Caco-2 (cell line): ENCODE results near the gene MACROH2A2. TPM values are rescaled to one million over a fixed set of nuclear protein-coding genes. Genes with fewer than 3 reads are reported as not detected.

ENCODE experiments used
- BruUV-seq: library from RNA; stranded (reverse); fragments of 400-500 nt; replicated peaks from 2 replicates; lab custom pipeline; 2021; lab: Mats Ljungman, UMichigan
- CTCF ChIA-PET: fragments of 300-600 bp; sonication (Branson Sonifier 250); formaldehyde crosslinking; loops from one replicate; lab custom pipeline; 2022; ENCODE audit warnings: antibody characterized with exemption; lab: Charles Lee
- POLR2A ChIA-PET: fragments of 300-600 bp; sonication (Branson Sonifier 250); formaldehyde crosslinking; loops from one replicate; lab custom pipeline; 2022; ENCODE audit warnings: antibody characterized with exemption; lab: Charles Lee
- DNase-seq, 2 experiments: peaks; one replicate each; pipeline versions ENCODE4 v3.0.0 to v3.0.0-alpha.2; 2020 to 2022
- H3K27me3 ChIP-seq: replicated peaks from 2 replicates; pipeline ENCODE4 v1.6.0; 2011; ENCODE audit warnings: low read length; ENCODE audit not compliant: control insufficient read depth, insufficient read depth
- H3K36me3 ChIP-seq: 2 replicates; pipeline ENCODE4 v1.5.1; 2011; ENCODE audit warnings: low read length; ENCODE audit not compliant: control insufficient read depth, insufficient read depth
- H3K4me1 ChIP-seq: fragments of 250-450 bp; sonication (Bioruptor Pico); 2 replicates; pipeline ENCODE4 v1.5.1; 2020; ENCODE audit warnings: mild to moderate bottlenecking
- H3K4me3 ChIP-seq: 2 replicates; pipeline ENCODE4 v1.5.1; 2011; ENCODE audit warnings: low read depth, mild to moderate bottlenecking, control low read depth, low read length
- H3K9me3 ChIP-seq: fragments of 250-450 bp; sonication (Bioruptor Pico); 2 replicates; pipeline ENCODE4 v1.5.1; 2020; ENCODE audit warnings: mild to moderate bottlenecking, moderate library complexity
- H3K27ac Mint-ChIP-seq: one replicate; pipeline ENCODE4 v1.8.0; 2022; ENCODE audit warnings: mixed read lengths; ENCODE audit not compliant: unreplicated experiment
- H3K27me3 Mint-ChIP-seq: one replicate; pipeline ENCODE4 v1.8.0; 2022; ENCODE audit warnings: mixed read lengths; ENCODE audit not compliant: insufficient read depth, unreplicated experiment
- H3K36me3 Mint-ChIP-seq: one replicate; pipeline ENCODE4 v1.8.0; 2022; ENCODE audit warnings: mild to moderate bottlenecking, mixed read lengths; ENCODE audit not compliant: insufficient read depth, unreplicated experiment
- H3K4me1 Mint-ChIP-seq: one replicate; pipeline ENCODE4 v1.8.0; 2022; ENCODE audit warnings: low read depth, mixed read lengths; ENCODE audit not compliant: unreplicated experiment
- H3K4me3 Mint-ChIP-seq: one replicate; pipeline ENCODE4 v1.8.0; 2022; ENCODE audit warnings: mild to moderate bottlenecking, moderate library complexity, mixed read lengths; ENCODE audit not compliant: unreplicated experiment
- H3K9me3 Mint-ChIP-seq: one replicate; pipeline ENCODE4 v1.8.0; 2022; ENCODE audit warnings: mixed read lengths; ENCODE audit not compliant: unreplicated experiment
- intact Hi-C: fragments of 100-400 bp; cut with micrococcal nuclease; formaldehyde crosslinking; loops from one replicate; pipeline ENCODE4 v1.10.0; 2022; ENCODE audit not compliant: unreplicated experiment
- total RNA-seq: library from RNA; stranded (reverse); gene quantifications from 2 replicates; pipeline ENCODE4 v1.2.3, GENCODE V29; 2022
- TF ChIP-seq, protein P1 (sequence below), 2 experiments: fragments of 200-600 bp in 1 of 2; IDR thresholded peaks; 1 replicate in 1 of 2; 2 replicates in 1 of 2; pipeline versions ENCODE4 v1.5.1 to v1.8.0; 2011 to 2022; ENCODE audit warnings: antibody characterized with exemption in 1 of 2, control low read depth in 1 of 2, inconsistent platforms in 1 of 2, low read depth in 1 of 2, low read length in 1 of 2, mild to moderate bottlenecking in 1 of 2, moderate library complexity in 1 of 2; ENCODE audit not compliant: insufficient read depth in 1 of 2, severe bottlenecking in 1 of 2, unreplicated experiment in 1 of 2

MACROH2A2 gene
- total RNA-seq, 1 experiment from 2014 or later, result 6.1 TPM

DNA sequence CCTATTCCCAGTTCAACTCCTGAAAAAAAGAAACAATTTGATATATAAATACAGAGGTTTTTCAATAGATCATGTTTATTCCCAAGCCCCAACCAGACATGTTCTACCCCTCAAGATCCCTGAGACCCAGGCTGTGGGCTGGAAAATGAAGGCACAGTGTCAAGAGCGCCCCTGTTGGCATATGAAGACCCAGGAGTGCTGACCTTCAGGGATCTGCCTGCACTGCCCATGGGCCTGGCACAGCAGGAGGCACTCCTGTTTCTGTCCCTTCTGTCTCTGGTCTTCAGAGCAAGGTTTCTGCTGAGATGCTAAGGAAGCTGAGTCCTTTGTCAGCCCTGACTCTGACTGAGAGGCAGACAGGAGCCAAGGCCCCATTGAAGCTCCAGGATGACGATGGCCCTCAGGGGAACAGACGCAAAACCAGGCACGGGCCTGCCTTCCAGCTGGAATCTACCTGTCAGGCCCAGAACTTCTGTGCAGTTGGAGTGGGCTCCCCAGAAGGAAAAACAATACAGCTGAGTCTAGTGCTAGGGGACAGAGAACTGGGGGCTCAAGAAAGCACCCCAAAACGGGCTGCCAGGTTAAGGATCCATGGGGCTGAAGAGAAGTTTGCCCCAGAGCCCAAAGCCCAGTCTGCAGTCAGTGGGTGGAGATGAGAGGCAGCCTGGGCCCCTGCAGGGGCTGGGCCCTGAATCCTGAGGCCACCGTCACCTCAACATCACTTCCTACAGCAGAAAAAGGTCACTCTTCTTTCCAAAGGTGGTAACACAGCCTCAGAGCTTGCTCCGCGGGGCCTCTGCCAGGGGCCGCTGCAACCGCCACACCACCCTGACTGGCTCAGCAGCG is 86.7 kb downstream of the MACROH2A2 start:
- H3K4me1 ChIP-seq, result peaks cover under 1% of the 10 kb centered on the region; the same call in 1 of the 2 replicates
- no peaks in the 10 kb centered on the region for H3K27me3 ChIP-seq
- intact Hi-C loops, result no loop called here
- no peaks in the 10 kb centered on the region for H3K36me3 Mint-ChIP-seq
- ChIA-PET CTCF (interaction anchor here (1.2 kb wide), 1 partner anchor 11 kb away, joined by 3 read pairs; no protein-coding TSS in a partner anchor), POLR2A (interaction anchor here (0.6 kb wide), 1 partner anchor 15 kb away, joined by 4 read pairs; no protein-coding TSS in a partner anchor)
- H3K27me3 Mint-ChIP-seq, result no peaks in the 10 kb centered on the region
- H3K27ac Mint-ChIP-seq, result no peak overlapping the region
- peak in 1 of 2 experiments; percentile 34 for DNase-seq
- H3K9me3 Mint-ChIP-seq, result no peaks in the 10 kb centered on the region
- TF ChIP-seq, protein P1, sequence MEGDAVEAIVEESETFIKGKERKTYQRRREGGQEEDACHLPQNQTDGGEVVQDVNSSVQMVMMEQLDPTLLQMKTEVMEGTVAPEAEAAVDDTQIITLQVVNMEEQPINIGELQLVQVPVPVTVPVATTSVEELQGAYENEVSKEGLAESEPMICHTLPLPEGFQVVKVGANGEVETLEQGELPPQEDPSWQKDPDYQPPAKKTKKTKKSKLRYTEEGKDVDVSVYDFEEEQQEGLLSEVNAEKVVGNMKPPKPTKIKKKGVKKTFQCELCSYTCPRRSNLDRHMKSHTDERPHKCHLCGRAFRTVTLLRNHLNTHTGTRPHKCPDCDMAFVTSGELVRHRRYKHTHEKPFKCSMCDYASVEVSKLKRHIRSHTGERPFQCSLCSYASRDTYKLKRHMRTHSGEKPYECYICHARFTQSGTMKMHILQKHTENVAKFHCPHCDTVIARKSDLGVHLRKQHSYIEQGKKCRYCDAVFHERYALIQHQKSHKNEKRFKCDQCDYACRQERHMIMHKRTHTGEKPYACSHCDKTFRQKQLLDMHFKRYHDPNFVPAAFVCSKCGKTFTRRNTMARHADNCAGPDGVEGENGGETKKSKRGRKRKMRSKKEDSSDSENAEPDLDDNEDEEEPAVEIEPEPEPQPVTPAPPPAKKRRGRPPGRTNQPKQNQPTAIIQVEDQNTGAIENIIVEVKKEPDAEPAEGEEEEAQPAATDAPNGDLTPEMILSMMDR (IDR thresholded peaks at IDR 0.05; ENCODE audit: insufficient read depth in 1 of 2, low read depth in 1 of 2, low read length in 1 of 2, severe bottlenecking in 1 of 2, unreplicated experiment in 1 of 2), result no peak
- no peak overlapping the region for H3K4me3 Mint-ChIP-seq
- no peaks in the 10 kb centered on the region for H3K36me3 ChIP-seq
- no peak overlapping the region for H3K4me3 ChIP-seq
- H3K4me1 Mint-ChIP-seq, result peaks cover 4% of the 10 kb centered on the region
- H3K9me3 ChIP-seq, result no peaks in the 10 kb centered on the region
- no TSS peak for BruUV-seq

DNA sequence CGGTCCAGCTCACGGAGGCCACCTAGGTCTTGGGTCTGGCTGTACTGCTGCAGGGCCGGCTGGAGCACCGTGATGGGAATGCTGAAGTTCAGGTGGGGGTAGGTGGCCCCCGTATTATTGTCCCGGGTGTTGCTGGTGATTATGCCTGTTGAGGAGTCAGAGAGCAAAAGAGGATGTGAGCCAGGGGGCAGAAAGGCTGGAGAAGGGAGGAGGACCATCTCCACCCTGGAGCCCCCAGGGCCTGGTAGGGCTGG is 87.3 kb downstream of the MACROH2A2 start:
- CTCF ChIA-PET, result interaction anchor here (1.2 kb wide), 1 partner anchor 10 kb away, joined by 3 read pairs; no protein-coding TSS in a partner anchor
- TF ChIP-seq, protein P1 (IDR thresholded peaks at IDR 0.05; ENCODE audit: insufficient read depth in 1 of 2, low read depth in 1 of 2, low read length in 1 of 2, severe bottlenecking in 1 of 2, unreplicated experiment in 1 of 2), result no peak
- no TSS peak for BruUV-seq
- intact Hi-C loops, result no loop called here
- H3K4me1 Mint-ChIP-seq, result peaks cover 8% of the 10 kb centered on the region
- Histone ChIP-seq H3K27me3 (no peaks in the 10 kb centered on the region), H3K4me3 (no peak overlapping the region), H3K9me3 (no peaks in the 10 kb centered on the region), H3K4me1 (peaks cover 6% of the 10 kb centered on the region; the same call in 1 of the 2 replicates), H3K36me3 (no peaks in the 10 kb centered on the region)
- no peaks in the 10 kb centered on the region for H3K27me3 Mint-ChIP-seq
- H3K36me3 Mint-ChIP-seq, result no peaks in the 10 kb centered on the region
- no peak overlapping the region for H3K4me3 Mint-ChIP-seq
- POLR2A ChIA-PET, result no interaction called here
- DNase-seq, result peak in 1 of 2 experiments; percentile 29
- H3K27ac Mint-ChIP-seq, result no peak overlapping the region
- no peaks in the 10 kb centered on the region for H3K9me3 Mint-ChIP-seq

DNA sequence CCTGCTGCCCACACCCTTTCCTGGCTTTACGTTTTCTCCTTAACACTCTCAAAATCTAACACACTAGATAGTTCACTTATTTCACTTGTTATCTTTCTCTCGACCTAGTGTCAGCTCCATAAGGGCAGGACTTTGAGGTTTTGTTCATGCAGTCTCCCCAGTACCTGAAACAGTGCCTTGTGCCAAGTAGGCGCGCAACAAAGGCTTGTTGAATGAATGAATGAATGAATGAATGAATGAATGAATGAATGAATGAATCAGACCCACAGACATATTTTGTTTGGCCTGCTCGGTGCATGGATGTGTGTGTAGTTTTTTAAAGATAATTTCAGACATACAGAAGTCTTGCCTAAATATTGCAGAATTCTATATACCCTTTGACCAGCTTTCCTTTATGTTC is 87.7 kb downstream of the MACROH2A2 start:
- H3K36me3 ChIP-seq, result no peaks in the 10 kb centered on the region
- Mint-ChIP-seq H3K4me3 (no peak overlapping the region), H3K9me3 (no peaks in the 10 kb centered on the region), H3K4me1 (peaks cover 8% of the 10 kb centered on the region), H3K27ac (no peak overlapping the region), H3K27me3 (no peaks in the 10 kb centered on the region), H3K36me3 (no peaks in the 10 kb centered on the region)
- no peaks in the 10 kb centered on the region for H3K9me3 ChIP-seq
- peaks cover 9% of the 10 kb centered on the region; the same call in 1 of the 2 replicates for H3K4me1 ChIP-seq
- CTCF ChIA-PET, result no interaction called here
- no peak overlapping the region for H3K4me3 ChIP-seq
- intact Hi-C loops, result no loop called here
- BruUV-seq, result no TSS peak
- POLR2A ChIA-PET, result no interaction called here
- no peak for DNase-seq
- TF ChIP-seq, protein P1 (IDR thresholded peaks at IDR 0.05; ENCODE audit: insufficient read depth in 1 of 2, low read depth in 1 of 2, low read length in 1 of 2, severe bottlenecking in 1 of 2, unreplicated experiment in 1 of 2), result no peak
- no peaks in the 10 kb centered on the region for H3K27me3 ChIP-seq
